ENCODE results near the gene PDSS2.
A peak's percentile ranks its signal among the peaks of the same experiment; 100 is the strongest.

Gene PDSS2

DNA sequence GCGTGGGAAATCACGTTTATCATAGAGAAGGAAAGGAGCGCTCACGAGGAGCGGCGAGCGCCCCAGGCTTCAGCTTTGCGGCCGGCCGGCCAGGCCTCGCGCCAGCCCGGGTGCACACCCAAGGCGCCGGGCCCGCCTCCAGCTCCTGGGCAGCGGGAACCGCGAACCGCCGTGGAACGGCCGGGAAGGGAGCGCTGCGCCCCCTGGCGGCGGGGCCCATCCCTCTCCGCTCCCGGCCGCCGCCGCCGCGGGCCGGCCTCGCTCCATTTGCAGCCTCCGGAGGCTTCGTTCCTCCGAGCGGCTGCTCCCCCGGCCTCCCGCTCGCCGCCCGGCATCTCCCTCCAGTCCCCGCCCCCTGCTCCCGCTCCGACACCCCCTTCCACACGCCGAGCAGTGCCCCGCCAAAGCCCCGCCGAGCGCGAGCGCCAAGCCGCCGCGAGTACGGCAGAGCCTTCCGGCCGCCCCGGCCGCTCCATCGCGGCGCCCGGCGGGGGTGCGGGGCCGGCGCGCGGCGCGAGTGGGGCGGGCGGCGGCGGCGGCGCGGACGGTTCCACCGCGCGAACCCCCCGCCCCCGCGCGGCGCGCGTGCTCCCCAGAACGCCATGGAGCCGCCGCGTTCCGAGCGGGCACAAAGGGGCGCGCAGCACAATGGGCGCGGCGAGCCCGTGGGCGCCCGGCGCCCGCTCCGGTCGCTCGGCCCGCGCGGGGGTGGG is 345.0 kb downstream of the PDSS2 start:
- peak; percentile 89 for DNase-seq

GRCh38 chr6:107110200-107110599 is 349.2 kb downstream of the PDSS2 start:
- DNase-seq, result peak; percentile 79

DNA sequence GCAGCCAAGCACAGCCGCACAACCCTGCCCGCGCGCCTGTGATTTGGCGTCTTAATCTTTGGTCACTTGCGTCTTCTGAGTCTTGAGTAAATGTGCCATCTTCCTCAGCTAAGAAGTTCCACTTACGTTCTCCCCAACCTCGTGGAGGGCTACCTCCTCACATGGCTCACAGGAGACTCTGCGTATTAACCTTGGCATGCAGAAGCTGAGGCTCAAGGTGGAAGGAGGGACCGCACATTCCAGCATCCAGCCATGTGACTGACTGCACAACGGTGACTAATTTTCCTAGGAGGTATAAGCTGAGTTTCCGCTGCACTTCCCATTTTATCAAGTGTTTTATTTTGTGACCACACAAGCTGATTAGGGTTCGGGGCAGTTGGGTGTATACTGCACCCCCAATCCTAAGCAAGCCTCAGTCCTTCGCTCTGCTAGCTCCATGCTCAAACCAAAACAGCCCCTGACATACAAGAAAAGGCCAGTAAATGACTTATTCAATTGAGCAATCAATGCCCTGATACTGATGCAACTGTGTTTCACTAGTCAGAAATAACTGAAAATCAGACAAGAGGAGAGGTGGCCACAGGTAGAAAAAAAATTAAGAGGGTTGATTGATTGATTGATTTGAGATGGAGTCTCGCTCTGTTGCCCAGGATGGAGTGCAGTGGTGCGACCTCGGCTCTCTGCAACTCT is 351.0 kb downstream of the PDSS2 start:
- DNase-seq, result peak; percentile 51

DNA sequence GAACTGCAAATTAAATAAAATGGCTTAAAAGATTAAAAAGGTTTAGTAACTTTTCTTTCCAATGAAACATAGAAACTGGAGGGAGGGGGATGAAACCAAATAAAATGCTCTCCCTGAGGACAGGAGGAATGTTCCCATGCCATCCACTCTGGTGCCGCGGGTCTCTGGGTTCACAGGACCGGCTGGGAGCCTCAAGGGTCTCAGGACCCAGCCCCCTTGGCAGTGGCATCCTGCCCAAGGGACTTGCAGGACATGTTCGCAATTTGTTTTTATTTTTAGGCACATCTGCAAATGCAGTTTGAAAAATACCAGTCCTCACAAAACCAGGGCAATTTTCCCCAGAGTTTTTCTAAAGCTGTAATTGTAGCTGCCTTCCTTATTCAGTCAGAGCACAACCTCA is 351.6 kb downstream of the PDSS2 start:
- DNase-seq, result no peak

- no peak for DNase-seq
Observed at GRCh38 chr6:107106165-107106564, 353.2 kb downstream of the PDSS2 start.

- DNase-seq, result peak; percentile 25
Observed at GRCh38 chr6:107105511-107106116, 353.8 kb downstream of the PDSS2 start.

DNA sequence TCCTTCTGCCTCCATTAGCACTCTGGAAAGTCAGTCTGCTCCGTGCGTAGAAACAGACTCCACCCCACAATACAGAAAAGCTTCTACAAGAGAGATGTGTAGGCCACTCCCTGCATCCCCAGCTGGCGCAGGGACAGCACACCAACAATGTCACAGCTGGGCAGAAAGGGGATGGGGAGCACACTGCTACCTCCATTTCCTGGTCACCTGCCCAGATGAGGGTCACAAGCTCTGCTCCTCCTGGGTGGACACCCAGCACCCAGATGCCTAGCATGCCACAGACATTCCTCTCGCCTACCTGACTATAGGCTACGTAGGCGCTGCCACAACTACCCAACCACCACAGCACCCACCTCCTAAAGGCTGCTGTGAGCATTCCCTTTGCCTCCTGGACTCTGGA is 356.3 kb downstream of the PDSS2 start:
- no peak for DNase-seq

Data from inflammatory macrophage treated with lipopolysaccharide for 4 hours (primary cell).